Limb (tissue), 2 donors: ENCODE results near the gene ZNF780B.
"Not testable (repeated sequence)": the region's sequence is repeated elsewhere in the genome, so short reads cannot be mapped to it uniquely, and the experiment has no call there.

Experiments
- DNase-seq, 2 donors: peaks; one replicate each; pipeline ENCODE4 v3.0.0-alpha.2; 2016; ENCODE audit errors: extremely low spot score in 2 of 2

Gene ZNF780B

DNA sequence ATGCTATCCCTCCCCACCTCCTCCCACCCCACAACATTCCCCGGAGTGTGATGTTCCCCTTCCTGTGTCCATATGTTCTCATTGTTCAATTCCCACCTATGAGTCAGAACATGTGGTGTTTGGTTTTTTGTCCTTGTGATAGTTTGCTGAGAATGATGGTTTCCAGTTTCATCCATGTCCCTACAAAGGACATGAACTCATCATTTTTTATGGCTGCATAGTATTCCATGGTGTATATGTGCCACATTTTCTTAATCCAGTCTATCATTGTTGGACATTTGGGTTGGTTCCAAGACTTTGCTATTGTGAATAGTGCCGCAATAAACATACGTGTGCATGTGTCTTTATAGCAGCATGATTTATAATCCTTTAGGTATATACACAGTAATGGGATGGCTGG is 18.0 kb downstream of the ZNF780B start:
- DNase-seq = not testable (repeated sequence)

DNA sequence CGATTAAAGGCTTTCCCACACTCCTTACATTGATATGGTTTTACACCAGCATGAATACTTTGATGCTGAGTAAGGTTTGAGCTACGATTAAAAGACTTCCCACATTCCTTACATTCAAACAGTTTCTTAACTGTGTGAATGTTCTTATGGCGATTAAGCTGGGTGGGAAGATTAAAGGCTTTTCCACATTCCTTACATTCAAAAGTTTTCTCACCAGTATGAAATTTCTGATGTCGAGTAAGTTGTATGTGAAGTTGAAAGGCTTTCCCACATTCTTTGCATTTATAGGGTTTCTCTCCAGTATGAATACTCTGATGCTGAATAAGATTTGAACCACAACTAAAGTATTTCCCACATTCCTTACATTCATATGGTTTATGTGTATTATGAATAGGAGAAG is 20.0 kb downstream of the ZNF780B start:
- no peak for DNase-seq

DNA sequence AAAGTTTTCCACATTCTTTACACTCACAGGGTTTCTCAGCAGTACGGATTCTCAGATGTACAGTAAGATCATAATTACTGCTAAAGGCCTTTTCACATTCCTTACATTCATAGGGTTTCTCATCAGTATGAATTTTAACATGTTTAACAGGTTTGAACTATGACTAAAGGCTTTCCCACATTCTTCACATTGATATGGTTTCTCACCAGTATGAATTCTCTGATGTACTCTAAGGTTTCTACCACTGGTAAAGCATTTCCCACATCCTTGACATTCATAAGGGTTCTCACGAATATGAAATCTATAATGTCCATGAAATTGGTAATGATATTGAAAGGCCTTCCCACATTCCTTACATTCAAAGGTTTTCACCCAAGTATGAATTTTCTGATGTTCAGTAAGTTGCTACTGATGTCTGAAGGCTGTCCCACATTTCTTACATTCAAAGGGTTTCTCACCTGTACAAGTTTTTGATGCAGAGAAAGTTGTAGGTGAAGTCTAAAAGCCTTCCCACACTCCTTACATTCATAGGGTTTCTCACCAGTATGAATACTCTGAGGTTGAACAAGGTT is 22.0 kb downstream of the ZNF780B start:
- DNase-seq = no peak

DNA sequence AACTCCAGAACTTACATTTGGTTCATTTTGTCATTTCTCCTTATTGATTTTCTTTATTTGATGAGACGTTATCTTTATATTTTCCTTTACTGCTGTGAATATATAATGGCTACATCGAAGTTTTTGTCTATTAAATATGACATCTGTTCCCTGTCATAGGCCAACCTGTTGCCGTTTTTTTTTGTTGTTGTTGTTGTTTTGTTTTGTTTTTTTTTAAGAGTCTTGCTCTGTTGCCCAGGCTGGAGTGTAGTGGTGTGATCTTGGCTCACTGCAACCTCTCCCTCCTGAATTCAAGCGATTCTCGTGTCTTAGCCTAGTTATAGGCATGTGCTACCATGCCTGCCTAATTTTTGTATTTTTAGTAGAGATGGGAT is 29.4 kb downstream of the ZNF780B start:
- DNase-seq = no peak

DNA sequence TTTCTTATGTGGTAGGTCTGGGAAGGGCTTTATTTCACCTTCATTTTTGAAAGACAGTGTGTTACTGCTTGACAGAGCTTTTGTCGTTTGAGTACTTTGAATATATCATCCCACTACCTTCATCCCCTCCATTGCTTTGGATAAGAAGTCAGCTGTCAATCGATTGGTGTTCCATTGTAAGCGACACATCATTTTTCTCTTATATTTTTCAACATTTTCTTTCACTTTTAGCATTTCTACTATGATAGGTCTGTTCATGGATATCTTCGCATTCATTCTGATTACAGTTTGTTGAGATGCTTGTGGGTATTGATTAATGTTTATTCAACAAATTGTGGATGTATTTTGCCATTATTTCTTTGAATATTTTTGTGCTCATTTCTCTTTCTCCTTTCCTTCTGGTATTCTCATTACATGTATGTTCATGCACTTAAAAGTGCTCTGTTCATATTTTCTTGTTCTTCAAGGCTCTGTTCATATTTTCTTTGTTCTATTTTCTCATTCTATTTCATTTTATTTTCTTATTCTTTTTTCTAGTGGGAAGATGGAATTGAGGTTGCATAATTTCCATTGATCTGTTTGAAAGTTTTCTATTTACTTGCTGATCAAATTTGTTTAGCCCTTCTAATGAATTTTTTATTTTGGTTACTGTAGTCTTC is 30.0 kb downstream of the ZNF780B start:
- DNase-seq = no peak

DNA sequence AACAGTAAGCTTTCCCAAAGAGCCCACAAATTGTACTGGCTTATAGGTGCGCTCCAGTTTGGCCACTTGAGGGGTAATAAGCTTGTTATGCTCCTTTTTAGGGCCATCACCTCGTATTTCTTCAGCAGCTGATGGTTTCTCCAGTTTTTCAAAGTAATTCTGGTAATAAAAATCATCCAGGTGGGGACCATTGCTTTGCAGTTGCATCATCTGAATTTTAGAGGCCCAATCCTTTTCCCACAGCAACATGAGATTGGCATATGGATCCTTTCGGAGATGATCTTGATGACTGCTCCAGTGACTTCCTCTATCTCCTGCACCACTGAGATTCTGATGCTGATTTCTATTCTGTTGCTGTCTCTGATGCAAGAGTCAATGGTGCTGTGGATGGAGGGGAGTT is 32.1 kb downstream of the ZNF780B start:
- DNase-seq = no peak

DNA sequence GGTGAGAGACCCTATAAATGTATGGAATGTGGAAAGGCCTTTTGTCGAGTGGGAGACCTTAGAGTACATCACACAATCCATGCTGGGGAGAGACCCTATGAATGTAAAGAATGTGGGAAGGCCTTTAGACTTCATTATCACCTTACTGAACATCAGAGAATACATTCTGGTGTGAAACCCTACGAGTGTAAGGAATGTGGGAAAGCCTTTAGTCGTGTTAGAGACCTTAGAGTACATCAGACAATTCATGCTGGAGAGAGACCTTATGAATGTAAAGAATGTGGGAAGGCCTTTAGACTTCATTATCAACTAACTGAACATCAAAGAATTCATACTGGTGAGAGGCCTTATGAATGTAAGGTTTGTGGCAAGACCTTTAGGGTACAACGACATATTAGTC is 42.0 kb downstream of the ZNF780B start:
- DNase-seq = no peak

DNA sequence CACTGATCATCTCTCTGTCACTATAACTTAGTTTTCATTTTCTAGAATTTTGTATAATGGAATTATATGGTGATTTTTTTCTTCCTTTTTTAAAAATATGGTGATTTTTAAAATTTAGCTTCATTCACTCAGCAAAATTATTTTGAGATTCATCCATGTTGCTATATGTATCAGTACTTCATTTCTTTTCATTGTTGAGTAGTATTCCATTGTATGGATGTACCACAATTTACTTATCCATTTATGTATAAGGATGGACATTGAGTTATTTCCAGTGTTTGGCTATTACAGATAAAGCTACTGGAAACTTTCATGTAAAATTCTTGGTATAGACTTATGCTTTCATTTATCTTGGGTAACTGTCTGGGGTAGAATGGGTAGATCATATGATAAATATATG is 46.4 kb downstream of the ZNF780B start:
- no peak for DNase-seq

DNA sequence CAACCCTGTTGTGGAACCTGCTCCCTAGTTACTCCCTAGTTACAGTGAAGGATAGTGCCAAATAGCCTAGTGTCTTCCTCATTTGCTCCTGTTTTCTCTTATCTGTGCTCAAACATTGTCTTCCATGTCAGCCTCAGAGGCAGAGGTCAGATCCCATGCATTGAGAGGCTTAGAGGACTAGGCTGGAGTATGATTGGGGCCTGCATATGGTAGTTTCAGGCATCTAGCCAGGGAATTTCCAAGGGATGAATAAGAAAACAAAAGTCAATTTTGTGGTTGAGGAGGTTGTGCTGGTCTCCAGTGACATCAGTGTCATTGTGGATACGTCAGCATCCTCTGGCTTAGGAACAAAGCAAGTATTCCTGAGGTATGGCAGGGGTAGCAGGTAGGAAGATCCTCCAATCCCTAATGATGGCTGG is 49.7 kb downstream of the ZNF780B start:
- DNase-seq = no peak

DNA sequence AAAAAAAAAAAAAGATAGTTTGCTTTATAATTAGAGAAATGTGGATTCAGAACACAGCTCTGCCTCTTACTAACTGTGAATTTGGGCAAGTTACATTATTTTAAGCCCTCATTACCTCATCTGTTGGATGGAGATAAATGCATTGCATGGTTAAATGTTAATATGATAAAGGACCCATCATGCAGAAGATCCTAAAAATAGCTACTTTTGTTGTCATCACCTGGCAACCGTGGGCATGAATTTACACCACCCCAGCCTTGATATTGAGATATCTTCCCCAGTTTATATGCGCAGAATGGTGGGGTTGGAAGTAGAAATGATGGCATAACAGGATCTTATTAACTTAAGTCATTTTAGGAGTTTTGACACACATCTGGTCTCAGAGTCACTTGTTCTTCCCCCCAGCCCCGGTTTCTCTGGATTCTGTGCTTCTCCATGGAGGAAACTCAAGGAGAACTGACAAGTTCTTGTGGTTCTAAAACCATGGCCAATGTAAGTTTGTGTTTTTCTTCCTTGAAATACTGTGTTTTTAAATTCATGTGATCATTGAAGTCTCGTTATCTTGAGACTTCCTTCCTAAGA is 50.2 kb downstream of the ZNF780B start:
- no peak for DNase-seq

DNA sequence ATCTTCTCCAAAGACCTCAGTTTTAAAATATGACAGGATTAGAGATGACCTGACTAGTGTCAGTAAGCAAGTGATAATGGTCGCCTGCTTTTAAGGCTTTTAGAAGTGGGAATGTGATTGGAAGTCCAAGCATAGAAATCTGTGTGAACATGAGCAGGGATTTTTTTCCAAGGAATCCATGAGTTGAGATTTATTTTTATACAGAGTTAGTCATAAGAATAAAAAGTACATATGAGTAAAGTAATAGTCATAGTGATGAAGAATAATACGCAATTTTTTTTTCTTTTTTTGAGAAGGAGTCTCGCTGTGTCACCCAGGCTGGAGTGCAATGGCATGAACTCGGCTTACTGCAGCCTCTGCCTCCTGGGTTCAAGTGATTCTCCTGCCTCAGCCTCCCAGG is 57.5 kb downstream of the ZNF780B start:
- DNase-seq = no peak

DNA sequence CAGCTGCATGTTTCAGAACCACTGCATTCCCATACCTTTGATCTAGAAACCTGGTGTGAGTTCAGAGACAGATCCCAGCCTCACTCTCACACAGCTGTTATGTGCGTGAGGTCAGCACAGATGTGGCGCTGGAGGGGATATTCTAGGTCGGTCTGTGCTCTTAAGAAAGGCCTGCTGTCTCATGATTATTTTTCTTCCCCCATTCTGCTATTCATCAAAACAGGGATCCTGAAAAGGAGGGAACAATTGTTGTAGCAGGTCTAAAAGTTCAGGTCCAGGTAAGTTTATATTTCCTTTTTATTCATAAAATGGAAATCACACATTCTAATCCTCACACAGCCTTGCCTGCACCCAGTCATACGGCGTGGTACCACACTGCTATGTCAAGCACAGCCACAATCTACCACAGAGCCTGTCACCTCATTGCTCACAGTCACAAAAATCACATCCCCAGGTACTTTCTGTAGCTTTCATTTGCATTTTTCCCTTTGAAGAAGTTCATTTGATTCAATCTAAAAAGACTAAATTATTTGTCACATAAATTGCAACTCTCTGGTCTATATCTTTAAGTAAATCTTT is 58.3 kb downstream of the ZNF780B start:
- no peak for DNase-seq

DNA sequence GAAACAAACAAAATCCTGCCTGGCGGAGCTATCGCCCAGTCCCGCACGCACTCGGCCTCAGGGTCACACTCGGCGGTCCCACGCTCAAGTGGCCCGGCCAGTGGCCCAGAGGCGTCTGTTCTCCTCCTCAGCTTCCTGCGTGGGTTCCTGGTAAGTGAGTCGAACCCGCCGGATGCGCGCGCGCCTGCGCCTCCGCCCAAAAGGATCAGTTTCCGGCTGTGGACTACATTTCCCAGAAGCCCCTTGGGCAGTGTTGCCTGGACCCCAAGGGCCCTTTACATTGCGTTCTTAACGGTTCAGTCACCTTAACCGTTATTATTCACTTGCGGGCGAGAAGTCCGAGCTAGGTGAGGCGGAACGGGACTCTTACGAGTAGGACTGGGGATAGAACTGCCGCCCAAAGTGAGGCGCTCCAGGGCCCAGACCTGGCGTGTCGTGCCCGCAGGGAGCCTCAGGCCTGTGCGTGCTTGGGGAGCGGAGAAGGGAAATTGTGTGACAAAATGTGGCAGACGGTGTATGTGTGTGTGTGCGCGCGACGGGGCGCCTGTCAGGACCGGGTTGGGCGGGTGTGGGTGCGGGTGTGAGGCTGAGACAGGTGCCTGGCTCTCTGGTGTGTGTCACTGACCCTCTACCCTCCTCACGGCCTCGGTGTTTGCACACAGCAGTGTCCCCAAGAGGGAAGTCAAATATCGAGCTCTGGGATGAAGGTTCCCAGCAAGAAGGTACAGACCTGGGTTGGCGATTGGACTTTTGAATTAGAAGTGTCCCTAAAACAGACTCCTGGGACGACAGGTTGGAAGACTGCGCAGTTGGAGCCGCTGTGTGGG is 59.0 kb downstream of the ZNF780B start, which contains the start of gene ZNF546:
TSS of gene ZNF546 (plus strand) at position 250 of the 827 bp plus-strand sequence. CDS start 1,267 bp downstream, outside the sequence.
- DNase-seq = peak; percentile 92 to 93

DNA sequence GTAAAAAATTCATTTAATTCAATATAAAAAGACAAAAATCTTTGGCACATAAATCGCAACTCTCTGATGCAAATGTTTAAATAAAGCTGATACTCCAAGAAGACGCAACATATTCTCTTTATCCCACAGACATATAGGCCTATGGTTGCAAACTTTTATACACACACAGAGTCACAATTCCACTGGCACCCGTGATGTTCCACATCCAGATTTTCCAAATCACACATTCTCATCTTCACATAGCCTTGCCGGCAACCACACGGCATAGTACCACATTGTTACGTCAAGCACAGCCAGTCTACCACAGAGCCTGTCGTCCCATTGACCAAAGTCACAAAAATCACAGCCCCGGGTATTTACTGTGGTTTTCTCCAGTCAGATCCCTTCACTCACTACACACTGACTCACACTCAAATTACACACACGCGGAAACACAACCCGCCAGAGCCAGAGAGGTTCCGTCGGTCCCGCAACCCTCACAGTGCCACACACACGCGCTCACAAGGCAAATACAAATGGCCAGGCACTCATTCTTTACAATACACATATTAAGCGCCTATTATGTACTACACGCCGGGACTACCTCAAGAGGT is 59.7 kb downstream of the ZNF780B start:
- no peak for DNase-seq

DNA sequence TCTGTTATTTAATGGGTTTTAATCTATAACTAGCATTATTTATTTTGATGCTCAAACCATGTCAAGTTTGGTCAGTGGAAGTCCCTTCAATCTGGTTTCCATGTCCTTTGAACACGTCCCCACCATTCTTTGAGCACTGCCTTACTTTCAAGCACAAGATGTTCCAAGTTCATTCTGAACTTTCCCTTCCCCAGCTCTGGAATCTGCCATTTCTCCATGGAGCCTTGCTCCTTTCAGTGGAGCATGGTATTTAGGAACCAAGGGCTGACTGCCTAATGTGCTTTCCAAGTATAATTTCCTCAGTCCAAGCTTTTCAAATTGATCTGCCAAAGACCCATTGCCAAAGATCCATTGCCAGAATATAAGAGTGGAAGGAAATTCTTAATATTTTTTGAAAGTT is 60.2 kb downstream of the ZNF780B start:
- no peak for DNase-seq

DNA sequence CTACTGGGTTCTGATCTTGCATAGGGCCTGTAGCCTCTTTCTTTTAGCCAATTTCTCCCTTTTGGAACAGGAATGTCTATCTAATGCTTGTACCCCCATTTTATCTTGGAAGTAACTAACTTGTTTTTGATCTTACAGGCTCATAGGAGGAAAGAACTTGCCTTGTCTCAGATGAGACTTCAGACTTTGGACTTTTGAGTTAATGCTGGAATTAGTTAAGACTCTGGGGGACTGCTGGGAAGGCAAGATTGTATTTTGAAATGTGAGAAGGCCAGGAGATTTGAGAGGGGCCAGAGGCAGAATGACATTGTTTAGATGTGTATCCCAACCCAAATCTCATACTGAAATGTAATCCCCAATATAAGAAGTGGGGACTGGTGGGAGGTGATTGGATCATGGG is 61.7 kb downstream of the ZNF780B start:
- DNase-seq = no peak

DNA sequence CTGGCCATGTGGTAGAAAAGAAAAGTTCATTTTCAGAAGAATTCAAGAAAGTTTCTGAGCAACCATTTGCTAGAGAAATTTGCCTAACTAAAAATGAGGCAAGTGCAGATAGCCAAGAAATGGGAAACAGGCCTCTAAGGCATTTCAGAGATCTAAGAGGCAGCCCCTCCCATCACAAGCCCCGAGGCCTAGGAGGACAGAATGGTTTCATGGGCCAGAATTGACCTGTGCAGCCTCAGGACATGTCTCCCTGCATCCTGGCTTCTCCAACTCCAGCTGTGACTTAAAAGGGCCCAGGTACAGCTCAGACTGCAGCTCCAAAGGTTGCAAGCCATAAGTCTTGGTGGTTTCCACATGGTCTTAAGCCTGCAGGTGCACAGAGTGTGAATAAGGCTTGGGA is 62.4 kb downstream of the ZNF780B start:
- DNase-seq = no peak

DNA sequence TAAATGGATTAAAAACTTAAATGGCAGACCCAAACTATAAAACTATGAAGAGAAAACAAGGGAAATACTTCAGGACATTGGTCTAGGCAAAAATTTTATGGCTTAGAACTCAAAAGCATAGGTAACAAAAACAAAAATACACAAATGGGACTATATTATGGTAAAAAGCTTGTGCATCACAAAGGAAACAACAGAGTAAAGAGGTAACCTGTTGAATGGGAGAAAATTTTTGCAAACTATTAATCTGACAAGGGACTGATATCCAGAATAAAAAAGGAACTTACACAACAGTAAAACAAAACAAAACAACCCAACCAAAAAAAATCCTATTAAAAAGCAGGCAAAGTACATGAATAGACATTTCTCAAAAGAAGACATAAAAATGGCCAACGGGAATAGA is 68.4 kb downstream of the ZNF780B start:
- DNase-seq = no peak

DNA sequence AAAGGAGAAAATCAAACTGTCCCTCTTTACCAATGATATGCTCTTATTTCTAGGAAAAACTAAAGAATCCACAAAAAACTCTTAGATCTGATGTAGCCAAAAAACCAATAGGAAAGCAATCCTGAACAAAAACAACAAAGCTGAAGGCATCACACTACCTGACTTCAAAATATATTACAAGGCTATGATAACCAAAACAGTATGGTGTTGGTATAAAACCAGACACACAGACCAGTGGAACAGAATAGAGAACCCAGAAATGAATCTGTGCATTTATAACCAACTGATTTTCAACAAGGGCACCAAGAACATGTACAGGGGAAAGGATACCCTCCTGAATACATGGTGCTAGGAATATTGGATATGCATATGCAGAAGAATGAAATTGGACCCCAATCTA is 68.9 kb downstream of the ZNF780B start:
- DNase-seq = no peak

DNA sequence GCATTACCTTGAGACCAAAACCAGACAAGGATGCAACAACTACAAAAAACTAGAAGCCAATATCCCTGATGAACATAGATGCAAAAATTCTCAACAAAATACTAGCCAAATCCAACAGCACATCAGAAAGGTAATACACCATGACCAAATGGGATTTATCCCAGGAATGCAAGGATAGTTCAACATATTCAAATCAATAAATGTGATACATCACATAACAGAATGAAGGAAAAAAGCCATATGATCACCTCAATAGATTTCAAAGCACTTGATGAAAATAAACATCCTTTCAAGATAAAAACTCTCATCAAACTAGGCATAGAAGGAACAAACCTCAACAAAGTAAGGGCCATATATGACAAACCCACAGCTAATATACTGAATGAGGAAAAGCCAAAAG is 69.4 kb downstream of the ZNF780B start:
- DNase-seq = no peak

DNA sequence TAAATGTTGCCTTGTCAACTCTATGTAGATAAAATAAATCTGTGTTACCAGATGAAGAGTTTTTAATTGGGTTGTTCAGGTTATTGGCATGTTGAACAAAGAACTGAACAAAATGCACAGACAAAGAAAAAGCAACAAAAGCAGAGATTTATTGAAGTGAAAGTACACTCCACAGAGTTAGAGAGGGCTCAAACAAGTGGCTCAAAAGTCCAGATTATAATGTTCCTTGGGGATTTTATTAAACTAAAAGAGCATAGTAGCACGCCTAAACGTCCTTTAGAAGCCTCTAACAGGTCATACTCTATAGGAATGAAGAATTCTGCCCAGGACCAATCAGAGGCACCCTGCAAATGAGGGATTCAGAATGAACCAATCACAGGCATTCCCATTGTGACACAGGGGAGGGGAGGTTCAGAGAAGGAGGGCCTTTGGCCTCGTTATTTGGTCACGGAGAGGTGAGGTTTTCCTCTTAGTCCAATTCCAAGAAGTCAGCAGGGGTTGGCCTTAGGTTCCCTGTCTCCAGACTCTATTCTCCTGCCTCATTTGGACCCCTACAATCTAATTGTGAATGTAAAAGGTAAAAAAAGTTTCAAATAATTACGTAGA is 72.2 kb downstream of the ZNF780B start:
- DNase-seq = no peak
